ENCODE measurements around the gene FCHO1.

The FCHO1 gene

GRCh38 chr19:17753976-17754375 lies 2.7 kb downstream of the FCHO1 start:
- no peak overlapping the region for H3K4me3 ChIP-seq (ENCODE audit: low read depth, low read length)
- no peak for DNase-seq (ENCODE audit: low read depth)
- TF ChIP-seq POLR2A (IDR thresholded peaks at IDR 0.05; ENCODE audit: extremely low read depth, insufficient read length) (no peak), MYC (IDR thresholded peaks at IDR 0.05; ENCODE audit: low read depth, low read length) (no peak), MAX (IDR thresholded peaks at IDR 0.05; ENCODE audit: low read depth, low read length) (no peak)
- TF ChIP-seq, protein P1, sequence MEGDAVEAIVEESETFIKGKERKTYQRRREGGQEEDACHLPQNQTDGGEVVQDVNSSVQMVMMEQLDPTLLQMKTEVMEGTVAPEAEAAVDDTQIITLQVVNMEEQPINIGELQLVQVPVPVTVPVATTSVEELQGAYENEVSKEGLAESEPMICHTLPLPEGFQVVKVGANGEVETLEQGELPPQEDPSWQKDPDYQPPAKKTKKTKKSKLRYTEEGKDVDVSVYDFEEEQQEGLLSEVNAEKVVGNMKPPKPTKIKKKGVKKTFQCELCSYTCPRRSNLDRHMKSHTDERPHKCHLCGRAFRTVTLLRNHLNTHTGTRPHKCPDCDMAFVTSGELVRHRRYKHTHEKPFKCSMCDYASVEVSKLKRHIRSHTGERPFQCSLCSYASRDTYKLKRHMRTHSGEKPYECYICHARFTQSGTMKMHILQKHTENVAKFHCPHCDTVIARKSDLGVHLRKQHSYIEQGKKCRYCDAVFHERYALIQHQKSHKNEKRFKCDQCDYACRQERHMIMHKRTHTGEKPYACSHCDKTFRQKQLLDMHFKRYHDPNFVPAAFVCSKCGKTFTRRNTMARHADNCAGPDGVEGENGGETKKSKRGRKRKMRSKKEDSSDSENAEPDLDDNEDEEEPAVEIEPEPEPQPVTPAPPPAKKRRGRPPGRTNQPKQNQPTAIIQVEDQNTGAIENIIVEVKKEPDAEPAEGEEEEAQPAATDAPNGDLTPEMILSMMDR (IDR thresholded peaks at IDR 0.05; ENCODE audit: low read depth, low read length), result no peak

- DNase-seq (ENCODE audit: low read depth), result peak; percentile 62
- no peak overlapping the region for H3K4me3 ChIP-seq (ENCODE audit: low read depth, low read length)
Observed at GRCh38 chr19:17754634-17755442, 3.6 kb downstream of the FCHO1 start.

GRCh38 chr19:17755443-17755890 lies 4.2 kb downstream of the FCHO1 start:
- no peak overlapping the region for H3K4me3 ChIP-seq (ENCODE audit: low read depth, low read length)
- no peak for DNase-seq (ENCODE audit: low read depth)
- TF ChIP-seq MAX (IDR thresholded peaks at IDR 0.05; ENCODE audit: low read depth, low read length) (no peak), MYC (IDR thresholded peaks at IDR 0.05; ENCODE audit: low read depth, low read length) (no peak), POLR2A (IDR thresholded peaks at IDR 0.05; ENCODE audit: extremely low read depth, insufficient read length) (no peak)
- TF ChIP-seq, protein P1 (IDR thresholded peaks at IDR 0.05; ENCODE audit: low read depth, low read length), result no peak

More at GRCh38 chr19:17754634-17755442, 3.6 kb downstream of the FCHO1 start:
- TF ChIP-seq, protein P1 (IDR thresholded peaks at IDR 0.05; ENCODE audit: low read depth, low read length), result no peak
- TF ChIP-seq POLR2A (IDR thresholded peaks at IDR 0.05; ENCODE audit: extremely low read depth, insufficient read length), result no peak
- no peak for TF ChIP-seq MYC (IDR thresholded peaks at IDR 0.05; ENCODE audit: low read depth, low read length)
- no peak for TF ChIP-seq MAX (IDR thresholded peaks at IDR 0.05; ENCODE audit: low read depth, low read length)

- no peak overlapping the region for H3K4me3 ChIP-seq (ENCODE audit: low read depth, low read length)
- peak; percentile 54 for DNase-seq (ENCODE audit: low read depth)
- no peak for TF ChIP-seq MYC (IDR thresholded peaks at IDR 0.05; ENCODE audit: low read depth, low read length)
- TF ChIP-seq, protein P1 (IDR thresholded peaks at IDR 0.05; ENCODE audit: low read depth, low read length), result no peak
- TF ChIP-seq POLR2A (IDR thresholded peaks at IDR 0.05; ENCODE audit: extremely low read depth, insufficient read length), result no peak
- no peak for TF ChIP-seq MAX (IDR thresholded peaks at IDR 0.05; ENCODE audit: low read depth, low read length)
Observed at GRCh38 chr19:17755977-17756670, 4.8 kb downstream of the FCHO1 start.

GRCh38 chr19:17757125-17757524 lies 5.8 kb downstream of the FCHO1 start:
- TF ChIP-seq, protein P1 (IDR thresholded peaks at IDR 0.05; ENCODE audit: low read depth, low read length), result no peak
- TF ChIP-seq MAX (IDR thresholded peaks at IDR 0.05; ENCODE audit: low read depth, low read length) (no peak), POLR2A (IDR thresholded peaks at IDR 0.05; ENCODE audit: extremely low read depth, insufficient read length) (no peak), MYC (IDR thresholded peaks at IDR 0.05; ENCODE audit: low read depth, low read length) (no peak)
- no peak overlapping the region for H3K4me3 ChIP-seq (ENCODE audit: low read depth, low read length)
- no peak for DNase-seq (ENCODE audit: low read depth)
